MM.1S (cell line): ENCODE results near the gene TOMM7.

ENCODE experiments used
- CTCF ChIP-seq: fragments of 300-600 bp; sonication (generic); IDR thresholded peaks from 2 replicates; pipeline ENCODE4 v1.5.1; 2016; ENCODE audit warnings: antibody characterized with exemption, low read length, mixed read lengths
- EZH2 ChIP-seq: fragments of 300-600 bp; sonication (generic); optimal IDR thresholded peaks from 2 replicates; pipeline ENCODE3; 2017; ENCODE audit warnings: low read depth, mild to moderate bottlenecking, antibody characterized with exemption, low read length, mixed read lengths

- TF ChIP-seq EZH2 (no peak), CTCF (no peak)
These were observed 19.8 kb upstream of the TOMM7 start for GRCh38 chr7:22842383-22842941.
